Measurements from ENCODE around the gene FYB1. TPM values are rescaled to one million over a fixed set of nuclear protein-coding genes. Genes with fewer than 3 reads are reported as not detected.

Gene FYB1
- polyA plus RNA-seq, 1 experiment, result 0.01 TPM

GRCh38 chr5:39197556-39197955, 21.8 kb downstream of the FYB1 start:
- Histone ChIP-seq H3K9me3 (ENCODE audit: control insufficient read depth, insufficient read depth, low read length) (no peaks in the 10 kb centered on the region), H3K27ac (ENCODE audit: low read depth, low read length) (no peak overlapping the region), H3K4me3 (ENCODE audit: low read depth, low read length) (no peak overlapping the region), H3K27me3 (ENCODE audit: control insufficient read depth, insufficient read depth, low read length) (no peaks in the 10 kb centered on the region)
- DNase-seq (ENCODE audit: low read depth, low spot score), result no peak
- TF ChIP-seq CTCF (IDR thresholded peaks at IDR 0.05; ENCODE audit: low read depth, low read length), result no peak
- POLR2A ChIA-PET, result no interaction called here
- CTCF ChIA-PET, result interaction anchor here (3.5 to 4.6 kb wide), 2 partner anchors 20 kb away, joined by 23 to 29 read pairs; no protein-coding TSS in a partner anchor

- no peak overlapping the region for H3K4me3 ChIP-seq (ENCODE audit: low read depth, low read length)
- TF ChIP-seq CTCF (IDR thresholded peaks at IDR 0.05; ENCODE audit: low read depth, low read length), result no peak
- POLR2A ChIA-PET, result no interaction called here
- no peaks in the 10 kb centered on the region for H3K27me3 ChIP-seq (ENCODE audit: control insufficient read depth, insufficient read depth, low read length)
- H3K9me3 ChIP-seq (ENCODE audit: control insufficient read depth, insufficient read depth, low read length), result no peaks in the 10 kb centered on the region
- DNase-seq (ENCODE audit: low read depth, low spot score), result no peak
- CTCF ChIA-PET, result interaction anchor here (1.0 to 3.5 kb wide), 4 partner anchors 22 to 813 kb away, joined by 3 to 23 read pairs (median 8); no protein-coding TSS in a partner anchor
- no peak overlapping the region for H3K27ac ChIP-seq (ENCODE audit: low read depth, low read length)
Observed at GRCh38 chr5:39195198-39195826, 24.1 kb downstream of the FYB1 start.

- Histone ChIP-seq H3K4me3 (ENCODE audit: low read depth, low read length) (no peak overlapping the region), H3K27me3 (ENCODE audit: control insufficient read depth, insufficient read depth, low read length) (no peaks in the 10 kb centered on the region), H3K9me3 (ENCODE audit: control insufficient read depth, insufficient read depth, low read length) (no peaks in the 10 kb centered on the region), H3K27ac (ENCODE audit: low read depth, low read length) (no peak overlapping the region)
- POLR2A ChIA-PET, result no interaction called here
- peak; percentile 46 for DNase-seq (ENCODE audit: low read depth, low spot score)
- TF ChIP-seq CTCF (IDR thresholded peaks at IDR 0.05; ENCODE audit: low read depth, low read length), result no peak
- CTCF ChIA-PET, result interaction anchor here (0.7 to 3.5 kb wide), 3 partner anchors 23 to 348 kb away, joined by 4 to 23 read pairs (median 13); no protein-coding TSS in a partner anchor
Observed at GRCh38 chr5:39194466-39195136, 24.8 kb downstream of the FYB1 start.

- Histone ChIP-seq H3K9me3 (ENCODE audit: control insufficient read depth, insufficient read depth, low read length) (no peaks in the 10 kb centered on the region), H3K4me3 (ENCODE audit: low read depth, low read length) (no peak overlapping the region), H3K27ac (ENCODE audit: low read depth, low read length) (no peak overlapping the region), H3K27me3 (ENCODE audit: control insufficient read depth, insufficient read depth, low read length) (no peaks in the 10 kb centered on the region)
- POLR2A ChIA-PET, result no interaction called here
- TF ChIP-seq CTCF (IDR thresholded peaks at IDR 0.05; ENCODE audit: low read depth, low read length), result no peak
- DNase-seq (ENCODE audit: low read depth, low spot score), result no peak
- CTCF ChIA-PET, result interaction anchor here (0.7 to 3.5 kb wide), 4 partner anchors 24 to 349 kb away, joined by 4 to 23 read pairs (median 10); no protein-coding TSS in a partner anchor
Observed at GRCh38 chr5:39193553-39194465, 25.6 kb downstream of the FYB1 start.

Data from AG04450 (cell line).